ENCODE results near the gene SULT2B1.
"Not testable (repeated sequence)": the region's sequence is repeated elsewhere in the genome, so short reads cannot be mapped to it uniquely, and the experiment has no call there.

The SULT2B1 gene

DNA sequence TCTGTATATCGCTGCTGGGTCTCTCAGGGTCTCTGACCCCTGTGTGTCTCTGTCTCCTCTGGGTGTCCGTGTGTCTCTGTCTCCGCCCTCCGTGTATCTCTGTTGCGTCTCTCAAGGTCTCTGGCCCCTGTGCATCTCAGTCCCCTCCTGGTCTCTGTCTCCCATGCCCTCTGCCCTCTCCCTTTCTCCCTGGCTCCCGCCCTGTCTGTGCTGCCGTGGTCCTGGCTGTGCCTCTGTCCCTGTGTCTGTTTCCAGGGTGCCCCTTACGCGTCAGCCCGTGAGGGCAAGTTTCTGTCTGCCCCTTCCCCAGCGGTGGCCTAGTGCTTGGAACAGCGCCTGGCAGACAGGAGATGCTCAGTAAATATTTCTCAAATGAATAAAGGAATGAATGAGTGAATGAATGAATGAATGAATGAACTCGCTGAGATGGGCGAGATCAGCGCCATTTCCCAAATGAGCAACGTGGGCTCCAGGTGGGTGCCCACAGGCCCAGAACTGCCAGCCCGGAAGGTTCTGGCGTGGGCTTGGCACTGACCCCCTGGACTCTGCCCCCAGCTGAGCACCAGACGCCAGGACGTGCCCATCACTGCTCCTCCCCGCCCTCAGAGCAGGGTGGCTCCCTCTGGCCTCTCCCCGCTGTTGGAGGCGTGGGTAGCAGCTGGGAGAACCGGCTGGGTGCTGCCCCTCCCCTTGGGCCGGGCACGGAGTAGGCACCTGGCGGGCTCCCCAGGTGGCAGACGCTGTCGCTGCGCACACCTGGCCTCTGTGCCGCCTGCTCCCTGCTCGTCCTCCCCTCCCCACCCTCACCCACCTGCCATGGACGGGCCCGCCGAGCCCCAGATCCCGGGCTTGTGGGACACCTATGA is at the start of gene SULT2B1:
SULT2B1 (plus strand) TSS at position 736 of the 866 bp plus-strand sequence; CDS start at position 817, 81 bp downstream.
- no peak for DNase-seq

DNA sequence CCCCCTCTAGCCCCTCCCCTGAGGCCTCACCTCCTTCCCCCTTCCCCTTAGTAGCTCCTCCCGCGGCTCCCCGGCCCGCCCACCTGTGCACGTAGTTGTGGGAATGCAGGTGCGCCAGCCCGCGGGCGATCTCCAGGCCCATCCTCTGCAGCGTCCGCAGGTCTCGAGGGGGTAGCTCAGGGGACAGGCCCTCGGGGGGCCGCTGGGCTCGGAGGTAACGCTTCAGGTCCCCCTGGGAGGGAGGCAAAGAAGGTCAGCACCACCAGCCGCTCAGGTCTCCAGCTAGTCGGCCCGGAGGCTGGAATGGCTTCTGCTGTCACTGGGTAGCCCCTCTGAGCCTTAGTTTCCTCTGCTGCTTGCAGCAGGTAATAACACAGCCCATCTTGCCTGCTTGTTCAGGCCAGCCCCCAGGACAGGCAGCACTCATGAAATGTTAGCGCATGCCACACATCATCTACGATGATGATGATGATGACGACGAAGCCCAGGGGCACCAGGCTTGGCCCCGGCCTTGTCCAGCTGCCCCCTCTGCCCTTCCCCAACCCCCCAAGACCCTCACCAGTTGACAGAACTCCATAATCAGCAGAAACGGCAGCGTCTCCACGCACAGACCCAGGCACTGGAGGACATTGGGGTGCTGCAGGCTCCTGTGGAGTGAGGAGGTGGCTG is 49.5 kb upstream of the SULT2B1 start:
- no peak for DNase-seq

DNA sequence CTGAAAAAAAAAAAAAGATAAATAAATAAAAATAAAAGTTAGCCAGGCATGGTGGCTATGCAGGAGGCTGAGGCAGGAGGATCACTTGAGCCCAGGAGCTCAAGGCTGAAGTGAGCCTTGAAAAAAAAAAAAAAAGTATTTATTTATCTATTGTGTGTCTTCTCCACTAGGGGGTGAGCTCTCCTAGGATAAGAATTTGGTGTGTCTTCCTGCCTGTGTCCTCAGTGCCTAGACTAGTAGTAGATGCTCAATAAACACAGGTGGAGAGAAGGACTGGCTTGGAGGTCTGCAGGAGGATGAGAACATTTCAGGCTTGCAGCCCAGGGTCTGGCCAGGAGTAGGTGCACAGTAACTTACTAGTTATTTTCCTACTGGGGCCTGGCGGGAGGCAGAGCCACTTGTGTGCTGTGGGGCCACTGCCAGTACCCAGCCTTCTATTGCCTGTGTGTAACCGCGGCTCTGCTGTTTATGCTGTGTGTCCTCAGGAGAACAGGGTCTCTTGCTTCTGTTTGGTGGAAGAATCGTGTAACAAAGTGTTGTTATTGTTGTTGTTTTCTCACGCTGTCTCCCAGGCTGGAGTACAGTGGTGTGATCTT is 45.7 kb upstream of the SULT2B1 start:
- peak; percentile 85 for DNase-seq

DNA sequence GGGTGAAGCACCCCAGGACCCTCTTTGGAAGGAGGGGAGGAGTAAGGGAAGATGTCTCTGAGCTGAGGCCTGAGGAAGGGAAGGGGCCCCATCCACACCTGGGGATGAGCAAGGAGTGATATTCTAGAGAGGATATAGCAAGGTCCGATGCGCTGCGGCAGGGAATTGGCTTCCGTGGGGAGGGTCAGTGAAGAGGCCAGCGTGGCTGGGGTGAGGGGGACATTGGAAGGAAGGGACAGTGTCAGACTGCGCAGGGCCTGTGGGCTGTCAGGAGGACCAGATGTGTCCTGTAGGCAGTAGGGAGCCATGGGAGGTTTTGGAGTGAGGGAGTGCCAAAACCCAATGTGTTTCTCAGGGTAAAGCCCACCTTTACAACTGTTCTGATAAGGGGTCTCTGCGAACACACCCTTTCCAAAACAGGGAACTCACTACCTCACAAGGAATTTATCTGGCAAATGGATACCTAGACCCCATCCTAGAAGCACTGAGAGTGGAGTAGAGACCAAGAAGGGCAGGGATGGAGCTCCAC is 44.0 kb upstream of the SULT2B1 start:
- DNase-seq: no peak

DNA sequence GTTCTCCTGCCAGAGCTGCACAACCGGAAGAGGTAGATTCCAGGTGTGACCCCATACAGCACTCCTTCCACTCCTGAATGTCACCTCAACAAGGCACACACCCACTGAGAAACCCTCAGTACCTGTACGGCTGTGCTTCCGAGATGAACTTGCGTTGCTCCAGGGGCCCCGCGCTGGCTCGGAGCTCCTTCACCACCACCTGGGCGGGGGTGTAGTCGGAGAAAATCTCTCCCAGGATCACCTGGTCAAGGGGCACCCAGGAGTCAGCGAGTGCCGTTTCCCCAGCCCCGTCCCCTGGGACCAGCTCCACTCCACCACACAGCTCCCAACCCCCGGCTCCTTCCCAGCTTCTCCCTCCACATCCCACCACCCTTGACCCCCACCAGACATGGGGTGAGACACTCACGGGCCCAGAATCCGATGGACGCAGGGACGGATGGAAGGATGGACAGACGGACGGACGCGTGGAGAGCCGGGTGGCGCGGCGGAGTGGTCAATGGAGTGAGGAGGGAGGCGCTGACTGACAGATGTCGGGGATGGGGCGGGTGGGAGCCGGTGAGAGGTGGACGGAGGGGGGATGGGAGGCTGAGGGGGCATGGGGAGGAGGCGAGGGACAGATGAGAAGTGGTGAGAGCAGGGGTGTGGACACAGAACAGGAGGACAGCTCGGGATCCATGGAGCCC is 43.1 kb upstream of the SULT2B1 start:
- no peak for DNase-seq

DNA sequence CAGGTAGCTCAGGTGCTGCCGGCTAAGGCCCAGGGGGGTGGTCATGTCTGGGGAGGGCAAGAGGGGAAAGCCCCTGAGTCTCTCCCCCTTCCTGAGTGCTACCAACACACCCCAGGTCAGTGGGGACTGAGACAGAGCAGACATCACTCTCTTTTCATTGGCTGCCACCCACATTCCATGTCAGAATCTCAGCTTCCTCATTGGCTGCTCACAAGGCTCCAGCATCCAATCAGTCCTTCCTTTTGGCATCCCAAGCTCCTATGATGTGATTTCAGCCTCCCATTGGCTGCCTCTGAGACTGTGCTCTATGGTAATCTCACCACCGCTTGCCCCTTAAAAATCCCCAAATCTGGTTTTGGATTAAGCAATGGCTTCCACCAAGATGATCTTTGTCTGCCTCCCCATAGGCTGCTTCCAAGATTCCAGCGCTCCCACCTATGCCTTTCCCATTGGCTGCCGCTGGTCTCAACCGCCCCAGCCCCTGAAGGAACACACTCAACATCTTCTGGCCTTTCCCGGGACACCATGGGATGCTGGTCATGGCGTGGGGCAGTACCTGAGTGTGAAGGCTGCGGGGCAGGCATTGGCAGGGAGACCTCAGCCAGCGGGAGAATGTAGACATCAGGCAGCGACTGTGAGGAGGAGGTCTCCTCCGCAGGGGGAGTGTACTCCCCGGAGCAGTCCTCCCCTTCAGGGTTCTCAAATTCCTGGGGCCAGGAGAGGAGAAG is 42.3 kb upstream of the SULT2B1 start:
- DNase-seq: peak; percentile 41

DNA sequence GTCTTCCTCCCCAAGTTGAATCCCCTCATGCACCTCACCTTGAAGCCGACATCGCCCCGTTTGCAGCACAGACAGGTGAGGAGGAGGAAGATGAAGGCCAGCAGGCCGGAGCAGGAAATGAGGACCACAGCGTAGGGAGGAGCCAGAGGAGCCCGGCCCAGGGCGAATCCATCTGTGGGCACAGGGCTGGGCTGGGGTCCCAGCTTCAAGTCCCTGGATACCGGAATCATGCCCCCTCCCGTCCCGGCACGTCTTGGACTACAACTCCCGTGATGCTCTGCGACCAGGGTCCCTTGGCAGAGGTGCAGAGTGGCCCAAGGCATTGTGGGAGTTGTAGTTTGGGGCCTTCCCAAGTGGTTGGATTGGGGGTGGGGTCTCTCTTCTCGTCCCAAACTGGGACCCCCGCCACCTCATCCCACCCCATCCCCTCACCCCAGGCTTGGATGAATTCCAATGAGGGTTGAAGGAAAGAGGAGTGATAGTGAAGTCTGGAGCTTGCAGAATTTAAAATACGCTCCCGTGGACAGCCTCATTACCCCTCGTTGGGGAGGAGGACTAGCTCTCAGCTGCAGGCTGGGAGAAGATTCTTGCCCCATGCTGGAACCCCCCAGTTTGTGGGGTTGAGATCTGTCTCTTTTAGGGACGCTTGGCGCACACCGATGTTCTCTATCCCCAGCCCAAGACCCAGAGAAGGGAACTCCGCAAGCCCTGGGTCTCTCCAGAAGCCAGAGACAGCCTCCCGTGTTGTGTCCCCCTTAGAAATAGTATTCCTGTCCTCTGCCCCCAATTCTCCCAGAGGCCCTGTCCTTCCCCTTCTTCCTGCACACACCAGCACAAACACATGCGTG is 41.3 kb upstream of the SULT2B1 start:
- DNase-seq: peak; percentile 78

DNA sequence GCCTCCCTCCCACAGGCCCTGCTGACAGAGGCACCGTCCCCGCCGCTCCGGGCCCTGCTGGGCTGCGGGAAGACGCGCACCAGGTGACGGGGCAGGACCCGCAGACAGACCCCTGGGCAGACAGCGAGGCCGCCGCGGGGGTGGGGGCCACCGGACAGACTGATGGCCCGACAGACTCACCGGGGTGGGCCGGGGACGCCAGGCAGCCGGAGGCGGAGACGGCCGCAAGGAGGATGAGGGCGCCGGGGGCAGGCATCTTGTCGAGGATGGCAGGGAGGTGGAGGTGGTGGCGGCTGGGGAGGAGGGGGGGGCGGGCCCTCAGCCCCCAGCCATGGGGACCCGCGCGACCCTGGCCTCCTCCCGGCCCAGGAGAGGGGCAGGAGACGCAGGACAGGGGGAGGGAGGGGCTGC is 40.6 kb upstream of the SULT2B1 start:
- no peak for DNase-seq

DNA sequence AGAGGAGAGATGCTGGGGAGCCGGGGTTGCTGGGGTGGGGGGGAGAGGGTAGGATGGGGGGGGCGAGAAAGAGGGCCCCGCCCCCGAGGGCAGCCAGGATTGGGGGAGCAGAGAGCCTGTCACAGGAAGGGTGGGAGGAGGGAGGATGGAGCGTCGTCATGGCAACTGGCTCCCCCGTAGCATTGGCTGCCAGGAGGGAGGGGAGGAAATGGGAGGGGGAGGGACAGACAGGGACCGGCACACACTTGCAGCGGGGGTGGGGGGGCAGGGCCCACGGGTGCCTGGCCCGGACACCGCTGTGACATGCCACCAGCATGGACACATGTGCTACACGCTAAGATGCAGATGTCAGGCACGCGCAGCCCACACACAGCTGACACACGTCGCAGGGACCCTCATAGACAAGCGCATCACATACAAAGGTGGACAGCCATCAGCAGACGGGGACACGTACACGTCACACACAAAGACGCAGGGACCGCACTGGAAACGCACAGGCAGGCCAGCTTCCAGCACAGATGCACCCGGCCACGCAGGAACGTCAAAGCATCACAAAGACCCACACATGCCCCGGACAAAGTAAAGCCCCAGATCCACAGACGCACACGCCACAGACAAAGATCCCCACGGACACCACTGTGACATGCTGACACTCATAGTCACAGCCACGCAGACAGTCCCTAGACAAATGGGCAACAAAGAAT is 40.0 kb upstream of the SULT2B1 start, which contains the start of gene LMTK3:
LMTK3 (minus strand) TSS at position 36 of the 704 bp plus-strand sequence. CDS start 259 bp downstream, outside the sequence.
- peak; percentile 67 for DNase-seq

DNA sequence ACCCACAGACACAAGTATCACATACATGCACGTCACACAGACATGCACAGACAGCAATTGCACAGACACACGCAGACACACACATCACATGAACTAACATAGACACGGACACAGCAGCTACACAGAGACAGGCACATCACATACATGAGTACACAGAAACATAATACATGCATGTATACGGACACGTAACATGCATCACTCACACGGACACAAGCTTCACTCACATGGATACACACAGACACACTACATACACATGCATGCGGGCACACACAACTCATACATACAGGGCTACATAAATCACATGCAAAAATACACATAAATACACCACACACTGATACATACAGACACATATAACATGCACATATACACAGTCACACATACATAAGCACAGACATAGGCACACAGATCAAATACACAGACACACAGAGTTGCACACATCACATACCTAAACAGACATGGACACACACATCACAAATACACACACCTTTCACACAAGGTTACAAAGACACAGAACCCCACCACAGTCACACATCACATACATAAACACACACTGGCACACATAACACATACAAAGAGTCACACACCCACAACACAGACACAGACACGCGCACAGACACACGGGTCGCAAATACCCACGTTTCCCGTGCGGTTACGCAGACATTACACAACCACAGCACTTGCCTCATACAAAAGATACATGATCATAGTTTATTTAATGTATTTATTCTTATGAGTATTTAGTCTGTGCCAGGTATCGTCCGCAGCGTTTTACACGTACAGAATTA is 39.3 kb upstream of the SULT2B1 start:
- DNase-seq: peak; percentile 21

DNA sequence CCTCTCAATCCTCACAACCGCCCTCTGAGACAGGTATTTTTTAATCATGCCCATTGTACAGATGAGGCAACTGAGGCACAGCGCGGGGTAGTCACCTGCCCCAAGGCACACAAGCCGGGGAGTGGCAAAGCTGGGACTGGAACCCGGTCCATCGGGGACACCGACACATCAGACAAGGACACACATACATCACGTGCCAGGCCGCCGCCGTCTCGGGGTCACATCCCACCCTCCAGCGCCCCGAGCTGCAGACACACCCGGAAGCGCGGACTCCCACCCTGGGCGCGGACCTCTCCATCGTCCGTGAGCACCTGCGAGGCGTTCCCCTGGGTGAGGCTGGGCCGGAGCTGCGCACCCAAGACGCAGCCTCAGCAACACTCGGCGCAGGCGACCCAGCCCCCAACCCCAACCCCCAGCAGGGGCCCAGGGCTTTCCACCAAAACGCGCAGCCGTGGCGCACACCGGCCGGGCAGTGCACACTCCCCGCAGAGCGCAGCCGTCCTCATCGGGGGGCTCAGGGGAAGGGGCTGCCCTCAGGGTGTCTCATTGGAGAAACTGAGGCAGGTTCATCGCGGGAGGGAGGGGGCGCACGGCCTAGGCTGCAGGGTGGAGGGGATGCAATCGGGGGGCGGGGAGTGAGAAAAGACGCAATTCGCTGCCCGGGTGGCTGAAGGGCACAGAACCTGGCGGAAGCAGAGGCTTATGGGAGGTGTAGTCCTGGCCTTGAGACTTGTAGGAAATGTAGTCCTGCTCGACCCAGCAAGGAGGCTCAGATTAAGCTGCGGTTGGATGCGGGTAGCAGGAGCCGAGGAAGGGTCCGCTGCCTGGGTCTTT is 38.5 kb upstream of the SULT2B1 start:
- DNase-seq: peak; percentile 91

DNA sequence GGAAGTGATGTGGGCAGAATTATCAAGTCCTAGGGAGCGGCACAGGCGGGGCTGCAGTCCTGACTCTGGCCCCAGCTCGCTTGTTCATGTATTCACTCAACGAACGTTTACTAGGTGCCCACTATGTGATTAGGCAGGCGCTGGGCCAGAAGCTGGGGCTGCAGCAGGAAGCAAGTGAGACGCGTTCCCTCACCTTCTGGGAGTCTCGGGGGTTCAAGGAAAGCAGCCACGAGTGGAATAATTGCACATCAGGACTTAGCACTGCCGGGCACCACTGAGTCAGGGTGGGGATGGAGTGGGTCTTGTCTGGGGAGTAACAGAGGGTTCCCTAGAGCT is 37.9 kb upstream of the SULT2B1 start:
- no peak for DNase-seq

DNA sequence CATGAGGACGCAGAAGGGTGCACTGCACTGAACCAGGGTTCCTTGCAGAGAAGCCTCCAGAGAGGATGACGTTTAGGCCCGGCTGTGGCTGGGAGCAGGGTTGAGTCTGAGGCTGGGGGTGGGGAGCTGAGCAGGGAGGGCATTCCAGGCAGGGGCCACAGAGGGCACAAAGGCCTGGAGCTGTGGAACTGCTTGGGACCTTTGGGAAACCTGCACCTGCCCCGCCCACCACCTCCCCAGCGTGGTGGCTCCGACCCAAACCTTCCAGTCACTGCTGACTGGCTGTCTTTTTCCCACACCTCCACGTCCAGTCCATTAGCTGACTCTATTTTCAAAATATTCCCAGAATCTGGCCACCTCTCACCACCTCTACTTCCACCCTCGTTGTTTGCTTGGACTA is 35.4 kb upstream of the SULT2B1 start:
- no peak for DNase-seq

DNA sequence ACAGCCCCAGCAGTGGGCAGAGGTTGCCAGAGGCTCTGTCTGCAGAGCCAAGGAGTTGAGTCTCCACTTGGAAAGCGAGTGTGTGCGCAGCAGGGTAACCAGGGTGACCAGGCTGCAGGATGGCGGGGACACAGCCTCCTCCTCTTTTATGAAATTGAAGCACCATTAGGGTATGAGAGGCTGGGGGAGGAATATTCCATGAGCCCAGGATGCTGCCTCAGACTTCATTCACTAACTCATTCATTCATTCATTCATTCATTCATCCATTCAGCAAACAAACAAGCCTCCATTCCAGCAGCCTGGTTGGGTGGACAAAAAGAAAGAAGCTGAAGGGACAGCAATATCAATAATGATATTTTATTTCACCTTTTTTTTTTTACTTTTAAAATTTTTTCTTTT is 33.8 kb upstream of the SULT2B1 start:
- DNase-seq: no peak

DNA sequence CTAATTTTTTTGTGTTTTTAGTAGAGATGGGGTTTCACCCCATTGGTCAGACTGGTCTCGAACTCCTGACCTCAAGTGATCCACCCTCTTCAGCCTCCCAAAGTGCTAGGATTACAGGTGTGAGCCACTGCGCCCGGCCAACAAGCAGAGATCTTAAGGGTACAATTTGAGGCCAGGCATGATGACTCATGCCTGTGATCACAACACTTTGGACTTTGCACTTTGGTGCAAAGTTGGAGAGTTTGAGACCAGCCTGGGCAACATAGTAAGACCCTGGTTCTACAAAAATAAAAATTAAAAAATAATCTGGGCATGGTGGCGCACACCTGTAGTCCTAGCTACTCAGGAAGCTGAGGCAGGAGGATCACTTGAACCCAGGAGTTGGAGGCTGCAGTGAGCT is 32.5 kb upstream of the SULT2B1 start:
- not testable (repeated sequence) for DNase-seq

DNA sequence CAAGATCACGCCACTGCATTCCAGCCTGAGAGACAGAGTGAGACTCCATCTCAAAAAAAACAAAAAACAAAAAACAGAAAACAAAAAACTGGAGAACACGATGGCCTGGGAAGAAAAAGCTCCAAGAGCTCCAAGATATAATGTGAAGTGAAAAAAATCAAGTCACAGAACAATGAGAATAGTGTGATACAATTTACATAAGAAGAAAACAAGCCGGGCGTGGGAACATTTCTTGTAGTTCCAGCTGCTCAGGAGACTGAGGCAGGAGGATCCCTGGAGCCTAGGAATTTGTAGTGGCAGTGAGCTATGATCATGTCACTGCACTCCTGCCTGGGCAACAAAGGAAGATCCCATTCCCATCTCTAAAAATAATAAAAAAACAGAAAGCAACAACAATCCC is 31.8 kb upstream of the SULT2B1 start:
- DNase-seq: no peak

DNA sequence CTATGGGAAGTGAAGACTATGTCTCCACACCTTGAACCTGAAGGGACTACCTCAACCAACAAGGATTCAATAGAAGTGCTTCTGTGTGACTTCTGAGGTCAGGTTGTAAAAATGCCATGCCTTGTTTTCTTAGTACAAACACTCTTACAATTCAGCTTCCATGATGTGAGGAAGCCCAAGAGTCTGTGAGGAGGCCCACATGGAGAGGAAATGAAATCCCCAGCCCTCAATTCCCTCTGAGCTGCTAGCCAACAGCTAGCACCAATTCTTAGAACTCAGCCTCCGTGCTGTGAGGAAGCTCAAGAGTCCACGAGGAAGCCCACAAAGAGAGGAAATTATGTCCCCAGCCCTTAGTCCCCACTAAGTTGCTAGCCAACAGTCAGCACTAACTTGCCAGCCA is 27.8 kb upstream of the SULT2B1 start:
- DNase-seq: no peak

DNA sequence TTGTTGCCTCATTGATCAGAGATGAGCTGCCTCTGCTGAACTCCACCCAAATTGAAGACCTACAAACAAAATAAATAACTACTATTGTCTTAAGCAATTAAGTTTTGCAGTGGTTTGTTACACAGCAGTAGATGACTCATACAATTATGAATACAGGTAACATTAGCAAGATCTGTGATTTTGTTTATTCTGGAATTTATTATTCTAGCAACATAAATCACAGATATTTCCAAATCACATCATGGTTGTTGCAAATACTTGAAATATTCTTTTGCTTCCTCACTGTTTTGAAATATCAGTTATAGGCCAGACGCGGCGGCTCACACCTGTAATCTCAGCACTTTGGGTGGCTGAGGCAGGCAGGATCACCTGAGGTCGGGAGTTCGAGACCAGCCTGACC is 27.2 kb upstream of the SULT2B1 start:
- no peak for DNase-seq

DNA sequence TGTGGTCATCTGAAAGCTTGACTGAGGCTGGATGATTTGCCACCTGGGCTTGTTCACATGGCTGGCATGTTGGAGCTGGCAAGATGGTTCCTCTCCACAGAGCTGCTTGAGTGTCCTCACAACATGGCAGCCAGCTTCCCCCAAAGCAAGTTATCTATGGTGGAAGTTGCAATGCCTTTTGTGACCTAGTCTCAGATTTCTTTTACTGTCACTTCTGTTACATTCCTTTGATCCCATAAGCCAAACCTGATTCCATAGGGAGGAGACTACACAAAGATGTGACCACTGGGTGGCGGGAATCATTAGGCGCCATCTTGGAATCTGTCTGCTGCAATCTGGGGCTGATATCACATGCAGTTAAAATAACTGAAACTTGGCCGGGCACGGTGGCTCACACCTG is 22.8 kb upstream of the SULT2B1 start:
- no peak for DNase-seq
